ENCODE results near the gene CALML5.

Gene CALML5

DNA sequence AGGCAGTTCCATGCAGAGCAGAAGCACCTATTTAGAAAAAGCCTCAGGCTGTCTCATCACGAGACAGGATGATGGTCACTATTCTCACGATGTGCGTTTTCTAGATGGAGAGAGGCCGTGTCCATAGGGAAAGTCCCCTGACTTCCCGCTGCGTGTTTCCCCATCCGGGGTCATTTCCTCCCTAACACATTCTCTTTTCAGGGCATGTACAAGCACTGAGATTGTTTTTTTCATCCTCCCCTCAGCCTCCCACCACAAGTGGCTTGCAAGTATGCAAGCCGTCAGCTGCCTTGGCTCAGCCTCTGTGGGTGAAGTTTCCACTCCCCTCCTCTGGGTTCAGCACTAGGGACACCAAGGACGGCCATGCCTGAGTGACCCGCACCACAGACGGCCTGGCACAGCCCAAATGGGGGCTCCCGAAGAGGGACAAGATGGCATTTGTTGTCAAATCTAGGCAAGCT is 2.7 kb upstream of the CALML5 start:
- DNase-seq (ENCODE audit: low read depth in 1 of 2, low spot score in 1 of 2): no peak

DNA sequence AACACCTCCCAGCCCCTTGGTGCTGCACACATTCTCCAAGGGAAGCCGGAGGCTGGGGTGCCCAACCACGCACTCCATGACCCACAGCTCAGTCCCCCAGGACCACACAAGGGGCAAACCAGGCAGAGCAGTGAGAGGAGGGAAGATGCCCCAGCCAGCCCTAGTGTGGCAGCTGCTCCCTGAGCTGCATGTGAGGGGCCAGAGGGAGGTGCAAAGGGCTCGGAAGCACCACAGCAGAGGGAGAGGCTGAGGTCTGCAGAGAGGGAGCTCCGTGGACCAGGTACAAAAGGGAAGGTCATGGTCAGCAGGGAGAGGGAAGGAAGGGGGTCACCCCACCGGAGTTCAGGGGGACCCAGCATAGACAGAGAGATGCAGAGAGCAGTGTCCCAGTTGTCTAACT is 1.5 kb upstream of the CALML5 start:
- DNase-seq (ENCODE audit: low read depth in 1 of 2, low spot score in 1 of 2): no peak

DNA sequence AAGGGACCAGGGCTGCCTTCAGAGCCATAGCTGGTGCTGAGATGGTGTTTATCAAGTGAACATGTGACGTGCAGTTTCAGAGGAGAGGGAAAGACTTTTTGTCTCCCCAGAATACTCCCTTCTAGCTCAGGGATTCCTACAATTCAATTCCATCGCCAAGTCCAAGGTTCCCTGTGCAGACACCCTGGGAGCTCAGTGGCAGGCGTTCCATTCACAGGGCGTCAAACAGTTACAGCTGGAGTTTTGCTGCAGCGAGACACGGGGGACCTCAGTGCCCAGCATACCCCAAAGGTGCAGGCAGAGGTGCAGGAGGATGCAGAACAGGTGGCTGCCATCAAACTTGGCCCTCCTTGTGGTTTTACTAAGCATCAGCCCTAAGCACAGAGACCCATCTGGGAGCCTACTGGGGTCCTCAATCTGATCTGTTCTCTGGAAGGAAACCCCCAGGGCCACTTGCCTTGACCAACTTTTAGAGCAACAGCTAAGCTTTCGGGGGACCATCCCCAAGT is 846 bp upstream of the CALML5 start:
- DNase-seq (ENCODE audit: low read depth in 1 of 2, low spot score in 1 of 2): no peak

DNA sequence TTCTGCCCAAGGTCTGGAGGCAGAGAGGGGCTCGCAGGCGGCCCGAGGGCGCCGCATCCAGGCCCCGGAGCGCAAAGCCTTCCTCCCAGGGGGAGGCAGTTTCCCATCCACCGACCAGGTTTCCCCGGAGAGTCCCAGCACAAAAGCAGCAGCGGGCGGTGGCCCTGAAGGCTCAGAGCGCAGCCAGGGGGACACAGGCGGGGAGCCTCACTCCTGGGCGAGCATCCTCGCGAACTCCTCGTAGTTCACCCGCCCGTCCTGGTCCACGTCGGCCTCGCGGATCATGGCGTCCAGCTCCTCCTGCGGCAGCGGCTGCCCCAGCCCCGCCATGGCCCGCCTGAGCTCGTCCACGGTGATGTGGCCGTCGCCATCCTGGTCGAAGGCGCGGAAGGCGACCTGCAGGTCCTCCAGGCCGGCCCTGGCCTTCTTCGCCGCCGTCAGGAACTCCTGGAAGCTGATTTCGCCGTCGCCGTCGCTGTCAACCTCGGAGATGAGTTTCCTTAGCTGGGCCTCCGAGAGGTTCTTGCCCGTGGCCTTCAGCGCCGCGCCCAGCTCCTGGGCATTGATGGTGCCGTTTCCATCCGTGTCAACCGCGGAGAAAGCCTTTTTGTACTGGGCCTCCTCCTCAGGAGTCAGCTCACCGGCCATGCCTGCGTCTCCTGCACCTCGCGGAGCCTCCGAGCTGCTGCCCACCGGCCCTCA is 428 bp downstream of the CALML5 start:
- no peak for DNase-seq (ENCODE audit: low read depth in 1 of 2, low spot score in 1 of 2)

DNA sequence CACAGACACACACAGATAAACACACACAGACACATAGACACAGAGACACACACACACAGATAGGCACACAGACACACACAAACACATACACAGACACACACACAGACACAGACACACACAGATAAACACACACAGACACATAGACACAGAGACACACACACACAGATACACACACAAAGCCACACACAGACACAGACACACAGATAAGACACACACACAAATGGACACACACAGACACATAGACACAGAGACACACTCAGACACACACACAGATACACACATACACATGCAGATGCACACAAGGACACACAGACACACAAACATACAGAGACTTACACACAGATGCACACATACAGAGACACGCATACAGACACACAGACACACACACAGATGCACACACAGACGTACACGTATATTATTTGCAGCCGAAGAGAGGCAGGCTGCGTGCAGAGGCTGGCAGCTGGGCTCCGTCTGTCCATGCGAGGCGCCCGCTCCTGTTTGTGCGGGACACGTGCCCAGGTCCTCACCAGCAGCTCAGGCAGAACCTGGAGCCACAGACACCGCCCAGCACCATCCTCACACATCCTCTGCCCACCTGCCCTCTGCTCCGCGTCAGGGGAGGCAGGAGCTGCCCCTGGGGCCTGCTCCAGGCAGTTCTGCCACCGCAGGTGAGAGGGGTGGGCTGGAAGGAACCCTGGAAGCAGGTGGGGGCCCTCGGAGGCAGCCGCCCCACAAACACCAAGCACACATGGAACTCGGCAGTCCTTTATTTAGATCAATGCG is 1.2 kb downstream of the CALML5 start:
- no peak for DNase-seq (ENCODE audit: low read depth in 1 of 2, low spot score in 1 of 2)

DNA sequence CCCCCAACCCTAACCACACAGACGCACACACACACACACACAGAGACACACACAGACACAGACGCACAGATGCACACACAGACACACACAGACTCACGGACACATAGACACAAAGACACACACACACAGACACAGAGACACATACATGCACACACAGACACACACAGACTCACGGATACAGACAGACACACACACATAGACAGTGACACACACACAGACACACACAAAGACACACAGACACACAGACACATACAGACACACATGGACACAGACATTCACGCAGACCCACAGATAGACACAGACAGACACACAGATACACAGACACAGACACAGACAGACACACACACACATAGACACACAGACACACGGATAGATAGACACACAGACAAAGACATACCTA is 2.1 kb downstream of the CALML5 start:
- no peak for DNase-seq (ENCODE audit: low read depth in 1 of 2, low spot score in 1 of 2)

DNA sequence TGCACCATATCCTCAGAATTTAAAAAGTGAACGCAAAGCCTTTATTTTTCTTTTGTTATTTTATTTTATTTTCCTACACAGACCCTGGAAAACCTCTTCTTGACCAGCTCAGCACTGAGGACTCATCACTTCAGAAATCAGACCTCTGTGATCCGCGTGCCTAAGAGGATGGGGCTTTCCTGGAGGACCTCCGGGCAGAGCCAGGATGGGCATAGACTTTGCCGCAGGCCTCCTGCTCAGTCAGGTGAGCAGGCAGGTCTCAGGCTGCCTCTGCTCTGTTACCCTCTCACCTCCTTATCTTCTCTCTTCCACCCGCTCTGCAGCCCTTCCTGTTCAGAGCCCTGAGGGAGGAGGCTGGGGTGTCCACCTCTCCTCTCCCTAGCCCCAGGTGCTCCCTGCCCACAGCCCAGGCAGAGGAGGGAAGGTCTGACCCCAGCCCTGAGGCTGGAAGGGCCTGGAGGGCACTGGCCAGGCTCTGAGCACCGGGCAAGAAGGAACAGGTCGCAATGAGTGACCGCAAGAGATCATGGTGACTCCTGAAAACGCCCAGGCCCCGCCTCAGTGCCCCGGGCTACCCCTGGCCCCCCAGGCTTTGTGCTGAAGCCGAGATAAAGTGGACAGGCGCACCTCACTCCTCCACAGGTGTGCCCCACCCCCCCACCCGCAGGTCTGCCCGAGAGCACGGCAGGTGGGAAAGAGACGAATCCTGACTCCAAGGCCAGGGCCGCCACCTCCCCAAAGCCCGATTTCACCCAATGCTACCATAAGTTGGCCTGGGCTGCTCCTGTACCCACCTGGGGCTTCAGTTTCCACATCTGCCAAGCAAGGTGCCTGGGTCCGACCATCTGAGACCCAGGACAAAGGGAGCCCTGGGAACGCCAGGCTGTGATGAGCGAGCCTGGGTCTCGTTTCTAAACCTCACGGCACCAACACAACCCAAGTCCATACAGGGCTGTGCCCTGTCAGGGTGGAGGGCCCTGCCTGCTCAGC is 2.8 kb downstream of the CALML5 start:
- DNase-seq (ENCODE audit: low read depth in 1 of 2, low spot score in 1 of 2): no peak

DNA sequence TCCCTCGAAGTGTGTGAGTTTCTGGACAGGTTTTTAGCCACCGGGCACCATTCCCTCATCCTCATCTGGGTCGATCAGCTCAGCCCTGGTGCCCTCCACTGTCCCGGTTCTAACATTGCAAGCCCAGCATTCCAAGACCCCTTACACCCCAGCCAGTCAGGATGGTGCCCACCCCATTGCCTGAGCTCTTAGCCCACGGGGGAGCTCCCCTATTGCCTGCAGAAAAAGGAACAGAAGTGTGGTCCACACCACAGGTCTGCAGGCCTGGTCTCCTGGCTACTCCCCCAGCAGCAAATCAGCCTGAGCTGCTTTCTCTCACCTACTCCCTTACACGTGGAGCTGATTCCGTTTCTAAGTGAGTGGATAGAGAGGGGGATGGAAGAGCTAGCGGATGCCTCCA is 4.8 kb downstream of the CALML5 start:
- no peak for DNase-seq (ENCODE audit: low read depth in 1 of 2, low spot score in 1 of 2)

DNA sequence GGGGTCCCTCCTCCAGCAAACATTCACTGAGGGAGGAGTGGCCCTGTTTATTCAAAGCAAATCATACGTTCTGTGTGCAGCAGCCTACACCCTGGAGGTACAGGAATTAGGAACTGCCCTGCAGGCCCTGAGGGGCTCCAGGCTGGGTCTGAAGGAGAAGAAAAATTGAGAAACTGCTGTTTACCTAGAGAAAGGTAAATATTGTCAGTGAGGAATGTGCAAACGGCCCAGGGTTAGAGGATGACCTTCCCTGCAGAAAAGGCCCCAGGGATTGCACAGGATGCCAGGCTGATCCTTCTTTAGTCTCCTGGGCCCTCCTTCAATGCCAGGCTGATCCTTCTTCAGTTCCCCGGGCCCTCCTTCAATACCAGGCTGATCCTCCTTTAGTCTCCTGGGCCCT is 5.7 kb downstream of the CALML5 start:
- DNase-seq (ENCODE audit: low read depth in 1 of 2, low spot score in 1 of 2): no peak

DNA sequence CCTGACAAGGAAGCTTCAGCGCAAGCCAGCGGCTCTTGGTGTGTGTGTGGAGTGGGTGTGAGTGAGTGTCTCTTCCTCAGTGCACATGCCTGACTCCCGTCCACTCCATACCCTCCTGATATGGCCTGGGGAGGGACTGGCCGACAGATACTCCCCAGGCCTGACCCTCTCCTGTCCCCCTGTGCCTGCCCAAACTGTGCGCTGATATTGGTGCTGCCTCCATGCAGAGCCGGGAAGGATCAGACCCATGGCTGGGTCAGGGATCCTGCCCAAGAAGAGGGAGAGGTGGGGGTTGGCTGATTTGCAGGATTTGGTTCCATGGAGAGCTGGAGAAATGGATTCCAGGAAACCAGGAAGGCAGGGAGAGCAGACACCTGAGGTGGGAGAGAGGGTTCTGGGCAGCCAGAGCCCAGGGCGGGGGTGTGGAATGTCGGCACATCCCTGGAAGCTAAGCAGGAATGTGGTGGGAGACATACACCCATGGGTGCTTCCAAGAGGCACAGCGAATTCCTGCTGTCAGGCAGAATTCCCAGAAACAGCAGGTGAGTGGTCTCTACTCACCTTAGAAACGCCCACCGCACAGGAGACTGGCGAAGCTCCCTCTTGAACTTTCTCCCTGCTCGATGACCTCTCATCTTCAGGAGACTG is 6.3 kb downstream of the CALML5 start:
- no peak for DNase-seq (ENCODE audit: low read depth in 1 of 2, low spot score in 1 of 2)

DNA sequence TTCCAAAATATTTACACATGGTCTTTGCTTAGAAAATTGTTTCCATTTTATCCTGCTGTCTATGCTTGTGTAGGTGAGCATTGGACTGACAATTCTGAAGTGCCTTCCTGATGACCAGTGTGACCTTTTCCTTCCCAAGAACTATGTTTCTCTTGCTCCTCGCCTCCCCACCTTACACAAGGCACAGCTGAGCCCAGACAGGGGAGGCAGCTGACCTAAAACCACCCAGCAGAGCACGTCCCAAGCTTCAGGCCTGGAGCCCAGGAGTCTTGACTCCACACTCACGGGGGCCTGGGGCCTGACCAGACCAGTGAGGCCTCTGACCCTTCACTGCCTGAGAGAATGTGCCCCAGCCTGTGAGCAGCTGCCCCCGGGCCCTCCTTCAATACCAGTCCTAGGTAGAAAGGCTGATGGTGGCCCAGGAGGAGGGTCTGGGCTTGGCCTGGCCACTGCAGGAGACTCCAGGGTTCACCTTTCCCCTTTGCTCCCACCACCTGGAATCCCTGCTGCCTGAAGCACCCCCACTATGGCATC is 7.0 kb downstream of the CALML5 start:
- no peak for DNase-seq (ENCODE audit: low read depth in 1 of 2, low spot score in 1 of 2)

DNA sequence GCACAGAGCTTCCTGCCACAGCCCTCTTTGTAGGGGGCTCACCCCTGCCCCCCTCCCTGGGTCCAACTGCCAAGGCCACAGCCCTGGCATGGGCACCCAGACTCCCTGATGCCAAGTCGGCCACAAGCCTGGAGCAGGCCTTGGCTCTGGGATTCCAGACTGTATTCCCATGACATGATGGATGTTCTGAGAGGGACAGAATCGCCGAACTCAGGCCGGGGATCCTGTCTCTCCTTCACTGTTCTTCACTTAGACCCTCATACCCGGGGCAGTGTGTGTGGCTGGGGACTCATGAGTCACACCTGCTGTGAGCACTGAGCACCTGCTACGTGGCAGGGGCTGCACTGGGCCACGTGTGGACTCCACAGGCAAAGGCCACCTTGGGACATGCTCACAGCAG is 7.9 kb downstream of the CALML5 start:
- DNase-seq (ENCODE audit: low read depth in 1 of 2, low spot score in 1 of 2): no peak

DNA sequence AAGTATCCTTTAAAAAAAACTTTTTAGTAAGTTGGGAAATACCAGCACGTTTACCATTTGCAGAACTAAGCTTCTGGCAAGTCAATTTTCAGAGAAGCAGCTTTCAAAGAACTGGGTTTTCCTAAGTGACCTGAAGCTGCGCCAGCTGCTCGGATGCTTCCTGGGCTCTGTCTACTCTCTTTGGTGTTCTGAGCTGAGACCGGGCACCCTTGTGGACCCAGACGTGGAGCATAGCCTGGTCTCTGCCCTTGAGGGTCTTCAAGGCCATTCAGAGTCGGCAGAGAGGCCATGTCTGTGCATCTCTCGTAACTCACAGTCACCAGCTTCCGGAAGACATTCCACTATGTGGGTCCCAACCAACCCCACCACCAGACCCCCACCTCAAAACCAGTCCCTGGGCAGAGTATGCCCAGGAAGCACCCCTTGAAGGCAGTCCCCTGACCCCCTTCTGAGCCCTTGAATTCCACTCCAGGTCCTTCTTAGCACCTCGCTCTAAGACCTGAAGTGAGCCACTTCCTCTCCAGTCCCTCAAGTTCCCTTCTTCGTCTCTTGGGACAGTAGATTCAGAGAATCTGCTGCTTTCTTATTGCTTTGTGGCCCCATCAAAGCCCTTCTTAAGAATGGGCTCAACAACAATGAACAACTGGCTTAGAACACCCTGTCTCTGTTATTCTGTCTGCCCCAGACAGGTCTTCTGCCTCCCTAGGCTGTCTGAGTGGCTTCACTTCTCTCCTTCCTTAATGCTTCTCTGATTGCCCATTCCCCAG is 8.5 kb downstream of the CALML5 start:
- DNase-seq (ENCODE audit: low read depth in 1 of 2, low spot score in 1 of 2): no peak

DNA sequence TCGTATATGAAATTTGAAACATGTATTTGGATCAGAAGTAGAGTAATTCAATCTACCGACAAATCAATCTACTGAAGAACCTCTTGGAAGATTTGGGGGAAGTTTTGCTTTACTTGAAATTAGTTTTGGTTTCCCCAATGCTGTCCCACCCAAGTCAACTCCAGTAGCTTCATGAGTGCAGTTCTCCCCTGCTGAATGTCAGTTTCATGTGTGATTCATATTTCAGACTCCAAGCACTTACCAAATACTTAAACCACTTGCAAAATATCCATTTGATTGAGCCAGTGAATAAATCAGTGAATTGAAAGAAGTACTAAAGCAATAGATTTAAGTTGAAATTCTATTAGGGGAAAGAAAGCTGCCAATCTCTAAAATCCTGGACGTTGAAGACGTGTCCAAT is 9.3 kb downstream of the CALML5 start:
- no peak for DNase-seq (ENCODE audit: low read depth in 1 of 2, low spot score in 1 of 2)

DNA sequence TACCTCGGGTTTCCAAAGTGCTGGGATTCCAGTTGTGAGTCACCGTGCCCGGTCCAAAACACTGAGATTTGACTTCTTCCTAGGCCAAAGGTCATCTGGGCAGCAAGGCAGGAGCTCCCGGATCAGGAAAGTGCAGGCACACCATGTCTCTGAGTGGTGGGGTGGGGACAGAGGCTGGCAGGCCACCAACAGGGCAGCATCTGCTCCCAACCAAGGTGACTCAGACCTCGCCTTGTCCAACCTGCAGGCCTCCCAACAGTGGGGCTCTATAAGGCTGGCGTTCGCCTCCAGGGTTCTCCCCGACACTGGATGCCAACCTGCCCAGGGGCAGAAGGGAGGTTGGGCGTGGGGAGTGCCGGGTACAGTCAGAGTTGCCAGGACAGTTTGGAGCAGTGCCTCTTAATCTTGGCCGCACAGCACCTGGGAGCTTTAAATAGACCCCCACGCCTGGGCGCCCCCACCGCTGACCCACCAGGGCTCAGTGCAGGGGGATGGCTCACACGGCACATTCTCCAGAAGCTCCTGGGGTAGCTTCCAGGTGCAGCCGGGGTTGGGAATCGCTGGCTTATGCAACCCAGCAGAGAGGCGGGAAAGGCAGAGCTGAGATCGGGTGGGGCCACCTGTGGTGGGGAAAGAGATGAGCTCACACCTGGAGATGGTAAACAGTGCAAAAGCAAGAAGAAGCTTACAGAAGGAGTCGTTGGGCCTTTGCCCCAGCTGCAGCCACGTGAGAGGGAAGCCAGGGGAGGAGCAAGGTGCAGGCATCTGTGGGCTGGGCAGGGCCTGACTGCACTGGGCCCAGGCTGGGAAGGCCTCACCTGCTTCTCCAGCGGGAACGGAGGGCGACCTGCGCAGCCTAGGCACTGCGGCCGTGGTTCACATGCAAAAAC is 10.9 kb downstream of the CALML5 start:
- no peak for DNase-seq (ENCODE audit: low read depth in 1 of 2, low spot score in 1 of 2)

DNA sequence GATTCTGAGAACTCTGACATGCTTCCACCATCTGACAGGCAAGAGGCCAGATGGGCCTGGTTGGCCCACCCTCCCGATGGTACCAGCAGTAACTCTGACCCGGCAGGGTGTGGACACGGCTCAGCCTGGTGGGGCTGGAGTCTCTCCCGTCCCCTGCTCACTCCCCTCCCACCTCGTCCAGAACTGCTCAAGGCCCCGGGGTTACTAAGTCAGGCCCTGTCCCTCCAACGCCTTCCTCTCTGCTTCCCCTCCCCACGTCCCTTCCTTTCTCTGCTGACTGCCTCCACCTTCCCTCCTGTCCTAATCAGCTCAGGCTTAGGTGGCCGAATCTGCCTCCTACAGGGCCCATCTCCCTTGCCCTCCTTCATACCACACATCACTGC is 12.5 kb downstream of the CALML5 start:
- DNase-seq (ENCODE audit: low read depth in 1 of 2, low spot score in 1 of 2): no peak

DNA sequence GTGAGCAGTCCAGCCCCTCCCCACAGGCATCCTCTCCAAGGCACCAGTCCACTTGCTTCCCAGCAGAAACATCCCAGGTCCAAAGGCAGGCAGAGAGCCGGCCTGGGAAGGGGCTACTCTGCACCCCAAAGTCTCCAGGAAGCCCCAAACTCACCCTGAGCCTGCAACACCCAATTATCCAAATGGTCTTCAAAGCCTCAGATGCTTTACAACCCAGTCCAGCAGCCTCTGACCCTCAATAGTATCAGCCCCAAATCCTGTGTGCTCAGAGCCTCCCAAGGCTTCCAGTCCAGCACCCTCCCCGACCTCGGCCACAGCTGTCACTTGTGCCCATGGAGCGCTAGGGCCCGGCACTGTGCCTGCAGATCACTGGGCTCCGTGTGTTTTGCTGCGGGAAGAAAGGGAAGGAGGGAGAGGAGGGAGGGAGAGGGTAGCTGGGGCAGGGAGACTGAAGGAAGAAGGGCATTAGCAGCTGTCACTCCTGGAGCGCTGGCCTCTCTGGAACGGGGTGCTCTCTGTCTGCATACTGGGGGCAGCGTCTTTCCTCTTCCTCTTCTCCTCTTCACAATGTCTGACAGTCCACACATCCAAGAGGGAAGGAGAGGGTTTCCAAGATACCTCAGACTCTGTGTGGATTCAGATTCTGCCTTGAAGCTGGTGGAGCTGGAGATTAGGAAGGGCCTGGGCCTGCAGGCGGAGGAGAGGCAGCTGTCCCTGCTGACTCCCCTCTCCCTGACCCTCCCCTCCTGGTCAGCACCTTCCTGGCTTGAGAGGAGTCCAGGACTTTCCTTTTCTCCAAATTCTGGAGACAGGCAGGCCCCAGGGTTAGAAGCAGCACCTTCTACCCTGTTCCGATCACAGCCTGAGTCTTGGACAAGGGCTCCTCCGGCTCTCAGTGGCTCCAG is 13.2 kb downstream of the CALML5 start:
- no peak for DNase-seq (ENCODE audit: low read depth in 1 of 2, low spot score in 1 of 2)

DNA sequence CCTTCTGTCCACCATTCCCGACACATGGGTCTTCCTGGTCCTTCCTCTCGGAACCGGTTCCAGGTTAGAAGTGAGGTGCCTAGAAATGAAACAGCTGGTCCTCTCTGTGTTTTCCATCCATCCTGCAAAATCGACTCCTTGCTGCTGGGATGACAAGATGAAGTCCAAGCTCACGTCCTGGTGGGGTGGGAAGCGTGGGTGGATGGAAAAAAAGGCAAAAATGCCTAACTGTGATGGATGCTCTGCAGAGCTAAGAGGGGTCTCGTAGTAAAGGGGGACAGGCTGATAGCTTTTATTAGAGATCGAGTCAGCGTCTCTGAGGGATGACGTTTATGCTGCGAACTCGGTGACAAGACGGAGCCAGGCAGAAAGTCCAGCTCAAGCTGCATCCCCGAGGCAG is 14.1 kb downstream of the CALML5 start:
- no peak for DNase-seq (ENCODE audit: low read depth in 1 of 2, low spot score in 1 of 2)
